Trophoblast cell (in vitro differentiated cells and primary cell): Measurements from ENCODE around the gene PLPPR3.

ENCODE experiments used
- DNase-seq, 2 donors: peaks; one replicate each; pipeline ENCODE4 v3.0.0-alpha.2; 2016
- H2AFZ ChIP-seq: 2 replicates; pipeline ENCODE4 v1.6.1; 2013; ENCODE audit warnings: low read length, moderate library complexity, mild to moderate bottlenecking; ENCODE audit not compliant: insufficient read depth, poor library complexity
- H2AK5ac ChIP-seq: 2 replicates; pipeline ENCODE4 v1.6.1; 2013; ENCODE audit warnings: mild to moderate bottlenecking, low read length
- H2BK120ac ChIP-seq: 2 replicates; pipeline ENCODE4 v1.6.1; 2013; ENCODE audit warnings: low read length, mild to moderate bottlenecking, moderate library complexity; ENCODE audit not compliant: insufficient read depth, poor library complexity
- H2BK12ac ChIP-seq: 2 replicates; pipeline ENCODE4 v1.6.1; 2013; ENCODE audit warnings: mild to moderate bottlenecking, low read length, moderate library complexity
- H2BK5ac ChIP-seq: 2 replicates; pipeline ENCODE4 v1.6.1; 2013; ENCODE audit warnings: low read length, low read depth, moderate library complexity, mild to moderate bottlenecking; ENCODE audit not compliant: poor library complexity
- H3K14ac ChIP-seq: 2 replicates; pipeline ENCODE4 v1.6.1; 2013; ENCODE audit warnings: mild to moderate bottlenecking, low read length
- H3K18ac ChIP-seq: 2 replicates; pipeline ENCODE4 v1.6.1; 2013; ENCODE audit warnings: mild to moderate bottlenecking, low read length
- H3K23ac ChIP-seq: 2 replicates; pipeline ENCODE4 v1.6.1; 2013; ENCODE audit warnings: low read length
- H3K27ac ChIP-seq: 2 replicates; pipeline ENCODE4 v1.5.1; 2013; ENCODE audit warnings: low read depth, mild to moderate bottlenecking, inconsistent platforms, low read length, moderate library complexity
- H3K27me3 ChIP-seq: 2 replicates; pipeline ENCODE4 v1.6.1; 2013; ENCODE audit warnings: inconsistent platforms, mild to moderate bottlenecking, low read length, moderate library complexity; ENCODE audit not compliant: insufficient read depth
- H3K36me3 ChIP-seq, 2 experiments: 1 replicate in 1 of 2; 2 replicates in 1 of 2; pipeline ENCODE4 v1.6.1; 2013; ENCODE audit warnings: low read length in 2 of 2, mild to moderate bottlenecking in 2 of 2, moderate library complexity in 1 of 2; ENCODE audit not compliant: insufficient read depth in 2 of 2, control insufficient read depth in 1 of 2
- H3K4ac ChIP-seq: 2 replicates; pipeline ENCODE4 v1.6.1; 2013; ENCODE audit warnings: low read depth, mild to moderate bottlenecking, low read length, moderate library complexity
- H3K4me1 ChIP-seq, 2 experiments: 1 replicate in 1 of 2; 2 replicates in 1 of 2; pipeline ENCODE4 v1.6.1; 2013; ENCODE audit warnings: low read length in 2 of 2, mild to moderate bottlenecking in 2 of 2, moderate library complexity in 1 of 2; ENCODE audit not compliant: insufficient read depth in 2 of 2, control insufficient read depth in 1 of 2
- H3K4me2 ChIP-seq: 2 replicates; pipeline ENCODE4 v1.6.1; 2013; ENCODE audit warnings: inconsistent platforms, mild to moderate bottlenecking, low read length, moderate library complexity
- H3K4me3 ChIP-seq: 2 replicates; pipeline ENCODE4 v1.5.1; 2013; ENCODE audit warnings: mild to moderate bottlenecking, low read depth, low read length, inconsistent platforms
- H3K79me1 ChIP-seq: one replicate; pipeline ENCODE4 v1.6.1; 2013; ENCODE audit warnings: low read length
- H3K79me2 ChIP-seq: 2 replicates; pipeline ENCODE4 v1.6.1; 2013; ENCODE audit warnings: low read length, mild to moderate bottlenecking; ENCODE audit not compliant: control insufficient read depth, insufficient read depth, poor library complexity
- H3K9ac ChIP-seq: 2 replicates; pipeline ENCODE4 v1.6.1; 2013; ENCODE audit warnings: mild to moderate bottlenecking, low read length
- H3K9me3 ChIP-seq: 2 replicates; pipeline ENCODE4 v1.6.1; 2013; ENCODE audit warnings: low read depth, mild to moderate bottlenecking, control low read depth, inconsistent platforms, low read length; ENCODE audit not compliant: insufficient read depth
- H4K12ac ChIP-seq: 2 replicates; pipeline ENCODE4 v1.6.1; 2013; ENCODE audit warnings: low read depth, mild to moderate bottlenecking, low read length, moderate library complexity
- H4K8ac ChIP-seq: 2 replicates; pipeline ENCODE4 v1.6.1; 2013; ENCODE audit warnings: low read depth, mild to moderate bottlenecking, low read length, moderate library complexity
- H4K91ac ChIP-seq: one replicate; pipeline ENCODE4 v1.6.1; 2013; ENCODE audit warnings: low read depth, mild to moderate bottlenecking, low read length, moderate library complexity
- WGBS: extraction: QIAGEN DNeasy Blood & Tissue Kit; methylation state at CpG from one replicate; pipeline ENCODE4 v1.1.7; 2013; ENCODE audit warnings: missing lambda C conversion rate; ENCODE audit not compliant: insufficient read length, insufficient coverage; ENCODE audit errors: extremely low coverage; 5-methylcytosine and 5-hydroxymethylcytosine counted together

Gene PLPPR3

DNA sequence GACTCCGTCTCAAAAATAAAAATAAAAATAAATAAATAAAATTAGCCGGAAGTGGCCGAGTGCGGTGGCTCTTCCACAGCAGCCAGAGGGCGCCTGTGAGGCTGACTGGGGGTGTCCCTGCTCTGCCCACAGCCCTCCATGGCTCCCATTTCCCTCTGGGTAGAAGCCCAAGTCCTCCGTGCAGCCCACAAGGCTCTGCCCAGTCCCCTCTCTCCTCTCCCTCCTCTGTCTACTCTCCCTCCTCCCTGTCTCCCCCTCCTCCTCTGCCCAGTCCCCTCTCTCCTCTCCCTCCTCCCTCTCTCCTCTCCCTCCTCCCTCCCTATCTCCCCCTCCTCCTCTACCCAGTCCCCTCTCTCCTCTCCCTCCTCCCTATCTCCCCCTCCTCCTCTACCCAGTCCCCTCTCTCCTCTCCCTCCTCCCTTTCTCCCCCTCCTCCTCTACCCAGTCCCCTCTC is 50.4 kb downstream of the PLPPR3 start:
- Histone ChIP-seq H3K9ac (no peak overlapping the region), H3K4me2 (no peak overlapping the region), H3K79me2 (no peaks in the 10 kb centered on the region), H3K36me3 (no peaks in the 10 kb centered on the region), H2AK5ac (no peak overlapping the region), H3K9me3 (no peaks in the 10 kb centered on the region), H3K4me1 (peaks cover 5 to 11% of the 10 kb centered on the region in 2 experiments), H3K4ac (no peak overlapping the region), H3K27ac (no peak overlapping the region), H3K14ac (no peak overlapping the region), H4K91ac (no peak overlapping the region), H2BK5ac (no peak overlapping the region), H2BK12ac (no peak overlapping the region), H3K79me1 (peaks cover 9% of the 10 kb centered on the region), H3K23ac (no peak overlapping the region), H3K27me3 (no peaks in the 10 kb centered on the region), H4K12ac (no peak overlapping the region), H4K8ac (no peak overlapping the region), H2AFZ (no peak overlapping the region), H3K18ac (no peak overlapping the region), H3K4me3 (no peak overlapping the region), H2BK120ac (no peak overlapping the region)
- WGBS = no CpG with 5 or more reads among the region's 6 CpGs
- peak; percentile 38 to 65 for DNase-seq

DNA sequence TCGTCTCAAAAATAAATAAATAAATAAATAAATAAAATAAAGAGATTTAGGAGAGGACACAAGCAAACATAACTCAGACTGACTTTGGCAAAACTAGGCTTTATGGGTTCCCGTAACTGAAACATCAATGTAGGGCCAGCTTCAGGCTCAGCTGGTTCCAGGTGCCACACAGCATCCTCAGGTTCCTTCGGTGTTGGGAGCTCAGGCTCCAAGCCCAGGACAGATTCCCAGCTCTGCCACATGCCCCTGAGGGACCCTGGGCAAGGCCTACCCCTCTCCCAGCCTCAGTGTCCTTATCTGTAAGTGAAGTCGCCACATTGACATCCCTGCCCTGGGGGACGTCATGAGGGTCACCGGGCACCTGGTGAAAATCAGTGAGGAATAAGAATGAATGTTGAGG is 52.1 kb downstream of the PLPPR3 start:
- Histone ChIP-seq H3K79me1 (peaks cover 9% of the 10 kb centered on the region), H2BK5ac (no peak overlapping the region), H3K23ac (no peak overlapping the region), H2AFZ (no peak overlapping the region), H2BK12ac (peak overlapping the region; percentile 14), H4K8ac (no peak overlapping the region), H3K4ac (no peak overlapping the region), H3K18ac (no peak overlapping the region), H3K4me1 (peaks cover 5 to 11% of the 10 kb centered on the region in 2 experiments), H3K36me3 (no peaks in the 10 kb centered on the region), H3K9me3 (no peaks in the 10 kb centered on the region), H3K79me2 (no peaks in the 10 kb centered on the region), H3K4me3 (no peak overlapping the region), H3K4me2 (no peak overlapping the region), H3K27me3 (no peaks in the 10 kb centered on the region), H2BK120ac (no peak overlapping the region), H4K91ac (peak overlapping the region; percentile 38), H3K9ac (no peak overlapping the region), H2AK5ac (peak overlapping the region; percentile 13), H3K27ac (no peak overlapping the region), H4K12ac (no peak overlapping the region), H3K14ac (no peak overlapping the region)
- WGBS = no CpG with 5 or more reads among the region's 6 CpGs
- DNase-seq = no peak

DNA sequence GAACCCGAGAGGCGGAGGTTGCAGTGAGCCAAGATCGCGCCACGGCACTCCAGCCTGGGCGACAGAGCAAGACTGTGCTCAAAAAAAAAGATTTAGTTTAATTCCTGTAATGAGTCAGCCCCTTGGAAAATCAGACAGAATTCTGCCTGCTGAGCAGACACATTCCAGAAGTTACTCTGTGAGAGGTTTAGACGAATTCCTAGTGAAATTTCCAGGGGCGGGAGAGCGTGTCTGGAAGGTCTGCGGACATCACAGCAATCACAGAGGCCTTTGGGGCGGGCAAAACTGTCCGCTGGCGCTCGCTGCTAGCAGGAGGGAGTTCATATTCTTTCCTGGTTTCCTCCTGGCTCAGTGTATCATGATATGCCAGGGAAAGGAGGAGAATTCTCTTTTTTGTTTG is 53.3 kb downstream of the PLPPR3 start:
- peak overlapping the region; percentile 39 for H4K91ac ChIP-seq
- H3K4ac ChIP-seq = no peak overlapping the region
- H3K27ac ChIP-seq = peak overlapping the region; percentile 85
- H3K79me1 ChIP-seq = peaks cover 9% of the 10 kb centered on the region
- H3K4me3 ChIP-seq = no peak overlapping the region
- no CpG with 5 or more reads among the region's 14 CpGs for WGBS
- no peak overlapping the region for H3K18ac ChIP-seq
- no peaks in the 10 kb centered on the region for H3K27me3 ChIP-seq
- no peak overlapping the region for H3K14ac ChIP-seq
- H2AFZ ChIP-seq = no peak overlapping the region
- H2BK120ac ChIP-seq = peak overlapping the region; percentile 83
- no peak overlapping the region for H3K9ac ChIP-seq
- H3K9me3 ChIP-seq = peaks cover 1% of the 10 kb centered on the region
- no peak overlapping the region for H2AK5ac ChIP-seq
- no peak overlapping the region for H3K23ac ChIP-seq
- H2BK12ac ChIP-seq = no peak overlapping the region
- no peak overlapping the region for H4K8ac ChIP-seq
- peak overlapping the region; percentile 17 for H3K4me2 ChIP-seq
- no peaks in the 10 kb centered on the region for H3K79me2 ChIP-seq
- no peaks in the 10 kb centered on the region for H3K36me3 ChIP-seq
- peak overlapping the region; percentile 75 for H2BK5ac ChIP-seq
- H3K4me1 ChIP-seq = peaks cover 5 to 11% of the 10 kb centered on the region in 2 experiments
- no peak overlapping the region for H4K12ac ChIP-seq
- DNase-seq = peak; percentile 84 to 90

DNA sequence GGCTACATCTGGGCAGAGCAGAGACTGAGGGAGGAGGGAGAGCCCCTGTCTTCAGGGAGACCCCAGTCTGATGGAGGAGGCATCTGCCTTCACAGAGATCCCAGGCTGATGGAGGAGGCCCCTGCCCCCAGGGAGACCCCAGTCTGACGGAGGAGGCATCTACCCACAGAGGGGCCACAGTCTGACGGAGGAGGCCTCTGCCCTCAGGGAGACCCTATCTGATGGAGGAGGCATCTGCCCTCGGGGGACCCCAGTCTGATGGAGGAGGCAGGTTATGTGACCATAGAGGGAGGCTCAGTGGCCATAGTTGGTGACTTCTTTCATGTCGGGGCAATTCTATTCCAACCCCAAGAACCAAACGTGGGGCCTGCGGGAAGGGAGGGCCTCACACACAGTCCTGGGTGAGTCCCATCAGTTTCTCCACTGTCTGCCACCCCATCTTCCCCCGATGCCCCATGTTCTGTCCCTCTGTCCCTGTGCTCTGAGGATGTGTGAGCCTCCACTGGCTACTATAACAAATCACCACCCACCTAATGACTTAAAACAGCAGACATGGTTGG is 56.5 kb downstream of the PLPPR3 start:
- Histone ChIP-seq H3K27me3 (no peaks in the 10 kb centered on the region), H4K8ac (no peak overlapping the region), H3K9ac (no peak overlapping the region), H4K91ac (no peak overlapping the region), H3K79me2 (no peaks in the 10 kb centered on the region), H3K36me3 (no peaks in the 10 kb centered on the region), H3K79me1 (peaks cover 9% of the 10 kb centered on the region), H2BK5ac (no peak overlapping the region), H2AK5ac (peak overlapping the region; percentile 47), H3K9me3 (peaks cover 7% of the 10 kb centered on the region), H3K18ac (no peak overlapping the region), H3K27ac (no peak overlapping the region), H4K12ac (no peak overlapping the region), H3K4me3 (no peak overlapping the region), H2AFZ (no peak overlapping the region), H3K14ac (no peak overlapping the region), H3K4ac (no peak overlapping the region), H3K4me2 (no peak overlapping the region), H3K4me1 (peaks cover 5 to 9% of the 10 kb centered on the region in 2 experiments), H2BK120ac (no peak overlapping the region), H2BK12ac (peak overlapping the region; percentile 36), H3K23ac (no peak overlapping the region)
- WGBS = no CpG with 5 or more reads among the region's 7 CpGs
- DNase-seq = no peak
